GM12864 (cell line): ENCODE results near the gene ATF4.

Source experiments
- DNase-seq: peaks from one replicate; pipeline ENCODE4 v3.0.0-alpha.2; 2011; ENCODE audit warnings: low read depth
- H3K4me3 ChIP-seq: 2 replicates; pipeline ENCODE4 v1.5.1; 2011; ENCODE audit warnings: mild to moderate bottlenecking, low read depth, low read length, control low read depth
- CTCF ChIP-seq: IDR thresholded peaks from 2 replicates; pipeline ENCODE4 v1.5.1; 2011; ENCODE audit warnings: low read depth, mild to moderate bottlenecking, moderate library complexity, low read length, control low read depth, inconsistent platforms; ENCODE audit errors: missing control alignments

ATF4 gene

GRCh38 chr22:39524753-39525657 lies 4.6 kb downstream of the ATF4 start:
- no peak for TF ChIP-seq CTCF
- no peak for DNase-seq
- no peak overlapping the region for H3K4me3 ChIP-seq

GRCh38 chr22:39525658-39525975 lies 5.3 kb downstream of the ATF4 start:
- H3K4me3 ChIP-seq = no peak overlapping the region
- no peak for DNase-seq
- TF ChIP-seq CTCF = no peak

- TF ChIP-seq CTCF = no peak
- H3K4me3 ChIP-seq = no peak overlapping the region
- DNase-seq = no peak
Measured at GRCh38 chr22:39526736-39527171, 6.4 kb downstream of the ATF4 start.

GRCh38 chr22:39527481-39527961 lies 7.2 kb downstream of the ATF4 start:
- TF ChIP-seq CTCF = no peak
- no peak for DNase-seq
- peak overlapping the region; percentile 54 for H3K4me3 ChIP-seq

GRCh38 chr22:39528080-39528661 lies 7.8 kb downstream of the ATF4 start:
- no peak for TF ChIP-seq CTCF
- H3K4me3 ChIP-seq = peak overlapping the region; percentile 54
- DNase-seq = no peak

GRCh38 chr22:39528681-39529486 lies 8.5 kb downstream of the ATF4 start:
- peak overlapping the region; percentile 54 for H3K4me3 ChIP-seq
- peak; percentile 91 for DNase-seq
- peak; percentile 100 for TF ChIP-seq CTCF
